Measurements from ENCODE around the gene KCNH2.

KCNH2 gene

DNA sequence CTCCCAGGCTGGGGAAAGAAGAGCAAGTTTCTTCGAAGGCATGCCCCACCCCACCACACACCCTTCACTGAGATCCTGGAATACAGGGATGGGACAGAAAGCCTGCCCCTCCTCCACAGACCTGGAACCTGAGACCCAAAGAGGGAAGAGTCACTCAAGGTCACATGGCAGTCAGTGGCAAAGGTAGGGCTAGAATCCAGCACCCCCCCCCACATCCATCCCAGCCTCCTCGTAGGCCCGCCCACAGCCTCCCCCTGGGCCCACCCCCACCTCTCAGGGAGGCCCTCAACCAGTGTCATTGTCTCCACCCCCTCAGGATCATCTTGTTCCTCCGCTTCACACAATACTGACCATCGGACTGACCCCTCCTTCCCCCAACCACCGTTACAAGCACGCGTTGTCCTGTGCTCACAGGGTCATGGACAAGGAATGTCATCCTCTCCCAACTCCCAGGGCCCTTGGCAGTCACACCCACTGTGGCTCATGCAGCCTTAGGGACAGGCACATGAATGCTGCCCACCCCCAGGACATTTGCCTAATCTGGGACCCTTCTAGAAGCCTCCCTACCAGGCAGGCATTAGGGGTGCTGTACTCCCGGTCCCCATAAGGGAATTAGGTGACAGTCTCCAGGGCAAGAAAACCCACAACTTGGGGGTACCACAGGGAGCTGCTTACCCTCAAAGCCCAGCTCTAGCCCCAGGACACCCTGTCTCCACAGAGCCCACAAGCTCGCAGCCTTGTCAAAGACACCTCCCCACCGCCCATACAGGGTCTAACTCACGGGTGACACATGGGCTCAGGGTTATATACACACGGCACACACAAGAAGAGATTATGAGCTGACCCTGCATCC, 1.4 kb downstream of the KCNH2 start:
- H3K9me3 Mint-ChIP-seq, result no peaks in the 10 kb centered on the region
- H3K27me3 Mint-ChIP-seq (ENCODE audit: low read depth, poor library complexity), result peaks cover 31% of the 10 kb centered on the region
- TF ChIP-seq, protein P1, sequence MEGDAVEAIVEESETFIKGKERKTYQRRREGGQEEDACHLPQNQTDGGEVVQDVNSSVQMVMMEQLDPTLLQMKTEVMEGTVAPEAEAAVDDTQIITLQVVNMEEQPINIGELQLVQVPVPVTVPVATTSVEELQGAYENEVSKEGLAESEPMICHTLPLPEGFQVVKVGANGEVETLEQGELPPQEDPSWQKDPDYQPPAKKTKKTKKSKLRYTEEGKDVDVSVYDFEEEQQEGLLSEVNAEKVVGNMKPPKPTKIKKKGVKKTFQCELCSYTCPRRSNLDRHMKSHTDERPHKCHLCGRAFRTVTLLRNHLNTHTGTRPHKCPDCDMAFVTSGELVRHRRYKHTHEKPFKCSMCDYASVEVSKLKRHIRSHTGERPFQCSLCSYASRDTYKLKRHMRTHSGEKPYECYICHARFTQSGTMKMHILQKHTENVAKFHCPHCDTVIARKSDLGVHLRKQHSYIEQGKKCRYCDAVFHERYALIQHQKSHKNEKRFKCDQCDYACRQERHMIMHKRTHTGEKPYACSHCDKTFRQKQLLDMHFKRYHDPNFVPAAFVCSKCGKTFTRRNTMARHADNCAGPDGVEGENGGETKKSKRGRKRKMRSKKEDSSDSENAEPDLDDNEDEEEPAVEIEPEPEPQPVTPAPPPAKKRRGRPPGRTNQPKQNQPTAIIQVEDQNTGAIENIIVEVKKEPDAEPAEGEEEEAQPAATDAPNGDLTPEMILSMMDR (IDR thresholded peaks at IDR 0.05), result no peak
- H3K4me3 Mint-ChIP-seq, result peak overlapping the region; percentile 92
- no peaks in the 10 kb centered on the region for H3K36me3 Mint-ChIP-seq (ENCODE audit: low read depth)
- DNase-seq, result peak; percentile 59
- peaks cover 76% of the 10 kb centered on the region for H3K4me1 Mint-ChIP-seq
- no peak overlapping the region for H3K27ac Mint-ChIP-seq

DNA sequence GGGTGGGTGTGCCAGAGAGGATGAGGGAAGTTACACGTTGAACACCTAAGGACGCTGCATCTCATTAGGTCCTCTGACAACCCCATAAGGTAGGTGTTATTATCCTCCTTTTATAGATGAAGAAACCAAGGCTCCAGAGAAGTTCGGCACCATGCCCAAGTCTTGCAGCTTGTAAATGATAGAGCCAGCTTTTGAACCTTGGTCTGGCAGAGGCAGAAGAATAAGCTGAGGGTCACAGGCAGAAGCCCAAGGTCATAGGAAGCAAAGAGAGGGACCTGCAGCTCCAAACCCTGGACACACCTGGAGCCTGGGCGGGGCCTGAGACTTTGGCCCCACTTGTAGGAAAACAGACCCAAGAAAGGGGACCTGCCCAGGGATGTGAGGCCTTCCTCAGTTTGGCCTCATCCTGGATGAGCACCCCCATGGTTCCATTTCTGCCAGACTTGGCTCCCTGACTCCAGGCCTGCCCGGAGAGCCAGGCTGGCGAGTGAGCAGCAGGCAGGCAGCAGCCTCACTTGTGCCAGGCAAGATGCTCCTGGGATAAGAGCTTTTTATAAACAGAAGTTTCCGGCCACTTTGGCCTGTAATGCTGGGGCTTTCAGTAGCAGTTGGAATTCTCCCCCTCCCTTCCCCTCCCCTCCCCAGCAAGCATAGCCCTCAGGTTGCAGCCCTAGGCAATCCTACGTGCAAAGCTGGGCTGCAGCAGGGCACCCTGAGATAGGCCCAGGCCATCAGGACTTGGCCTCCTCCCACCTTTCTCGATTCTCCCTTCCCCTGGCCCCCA, 2.4 kb downstream of the KCNH2 start:
- Mint-ChIP-seq H3K27ac (no peak overlapping the region), H3K27me3 (ENCODE audit: low read depth, poor library complexity) (peaks cover 22% of the 10 kb centered on the region), H3K36me3 (ENCODE audit: low read depth) (no peaks in the 10 kb centered on the region), H3K4me3 (peak overlapping the region; percentile 92), H3K4me1 (peaks cover 77% of the 10 kb centered on the region), H3K9me3 (no peaks in the 10 kb centered on the region)
- no peak for DNase-seq
- TF ChIP-seq, protein P1 (IDR thresholded peaks at IDR 0.05), result no peak

DNA sequence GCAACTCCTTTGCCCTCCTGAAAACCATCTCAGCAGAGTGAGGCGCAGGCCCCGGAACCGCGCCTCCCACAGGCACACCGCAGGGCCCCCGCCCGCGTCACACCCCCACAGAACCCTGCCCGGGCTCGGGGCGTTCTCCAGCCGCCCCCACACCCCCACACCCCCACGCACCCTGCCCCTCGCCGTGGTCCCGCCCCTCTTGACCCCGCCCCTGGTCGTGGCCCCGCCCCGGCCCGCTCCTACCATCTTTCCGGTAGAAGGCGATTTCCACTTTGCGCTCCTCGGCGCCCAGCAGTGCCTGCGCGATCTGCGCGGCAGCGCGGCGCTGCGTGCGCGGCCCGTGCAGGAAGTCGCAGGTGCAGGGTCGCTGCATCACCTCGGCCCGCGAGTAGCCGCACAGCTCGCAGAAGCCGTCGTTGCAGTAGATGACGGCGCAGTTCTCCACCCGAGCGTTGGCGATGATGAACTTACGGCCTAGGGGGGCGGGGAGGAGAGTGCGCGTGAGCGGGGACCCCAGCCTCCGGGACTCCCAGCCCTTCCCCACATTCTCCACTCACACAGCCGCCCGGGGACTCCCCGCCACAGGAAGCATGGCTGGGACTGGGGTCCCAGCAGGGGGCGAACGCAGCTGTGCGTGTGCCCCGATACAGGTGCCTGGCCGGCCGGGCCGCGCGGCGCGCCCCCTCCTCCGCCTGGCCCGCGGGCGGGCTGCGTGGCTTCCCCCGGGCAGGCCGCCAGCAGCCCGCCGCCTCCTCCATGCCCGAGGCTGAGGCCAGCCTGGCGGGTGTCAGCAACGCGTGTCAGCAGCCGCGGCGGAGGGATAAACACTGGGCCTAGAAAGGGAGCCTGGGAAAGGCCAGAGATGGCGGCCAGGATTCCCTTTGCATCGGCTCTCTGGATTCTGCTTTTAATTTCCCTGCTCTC, 3.4 kb downstream of the KCNH2 start:
- Mint-ChIP-seq H3K4me3 (peak overlapping the region; percentile 77), H3K9me3 (no peaks in the 10 kb centered on the region), H3K4me1 (peaks cover 77% of the 10 kb centered on the region), H3K36me3 (ENCODE audit: low read depth) (no peaks in the 10 kb centered on the region), H3K27ac (no peak overlapping the region), H3K27me3 (ENCODE audit: low read depth, poor library complexity) (peaks cover 24% of the 10 kb centered on the region)
- TF ChIP-seq, protein P1 (IDR thresholded peaks at IDR 0.05), result peak; percentile 23
- DNase-seq, result peak; percentile 74

DNA sequence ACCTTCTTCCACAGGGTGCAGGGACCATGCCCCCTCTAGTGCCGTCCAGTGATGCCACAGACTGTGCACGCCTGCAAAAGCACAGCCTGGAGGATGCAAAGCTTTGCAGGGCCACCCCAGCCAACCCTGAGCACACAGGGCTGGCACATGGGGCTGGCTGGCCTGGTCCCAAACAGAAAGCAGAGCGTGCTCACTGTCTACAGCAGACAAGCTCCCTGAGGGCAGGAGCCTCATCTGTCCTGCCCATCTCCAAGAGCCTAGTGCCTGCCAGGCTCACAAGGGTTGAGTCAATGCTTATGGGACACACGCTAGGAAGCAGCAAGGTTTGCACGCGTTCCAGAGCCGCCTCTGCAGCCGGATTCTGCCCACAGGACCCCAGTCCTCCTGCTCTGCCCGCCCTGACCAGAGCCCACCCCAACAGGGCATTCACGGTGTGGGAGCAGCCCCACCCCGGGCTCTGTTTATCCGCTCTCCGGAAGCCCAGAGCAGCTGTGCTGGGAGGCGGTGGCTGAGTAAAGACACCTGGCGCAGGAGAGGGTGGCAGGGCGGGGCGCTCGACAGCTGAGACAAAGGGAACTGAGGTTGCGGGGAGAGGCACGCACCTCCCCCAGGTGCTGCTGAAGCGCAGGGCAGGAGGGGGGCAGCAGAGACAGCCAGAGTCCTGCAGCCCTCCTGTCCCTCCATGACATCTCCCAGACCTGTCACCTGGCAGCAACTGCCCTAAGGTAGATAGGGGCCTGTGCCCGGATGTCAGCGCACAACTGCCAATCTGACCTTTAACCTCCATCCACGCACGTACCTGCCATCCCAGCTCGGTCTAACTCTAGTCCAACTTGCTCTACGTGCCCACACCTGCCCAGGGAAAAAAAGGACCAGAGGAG, 4.3 kb downstream of the KCNH2 start:
- H3K4me1 Mint-ChIP-seq, result peaks cover 76% of the 10 kb centered on the region
- H3K36me3 Mint-ChIP-seq (ENCODE audit: low read depth), result no peaks in the 10 kb centered on the region
- no peaks in the 10 kb centered on the region for H3K9me3 Mint-ChIP-seq
- peaks cover 22% of the 10 kb centered on the region for H3K27me3 Mint-ChIP-seq (ENCODE audit: low read depth, poor library complexity)
- H3K27ac Mint-ChIP-seq, result no peak overlapping the region
- TF ChIP-seq, protein P1 (IDR thresholded peaks at IDR 0.05), result no peak
- H3K4me3 Mint-ChIP-seq, result peak overlapping the region; percentile 77
- DNase-seq, result no peak

DNA sequence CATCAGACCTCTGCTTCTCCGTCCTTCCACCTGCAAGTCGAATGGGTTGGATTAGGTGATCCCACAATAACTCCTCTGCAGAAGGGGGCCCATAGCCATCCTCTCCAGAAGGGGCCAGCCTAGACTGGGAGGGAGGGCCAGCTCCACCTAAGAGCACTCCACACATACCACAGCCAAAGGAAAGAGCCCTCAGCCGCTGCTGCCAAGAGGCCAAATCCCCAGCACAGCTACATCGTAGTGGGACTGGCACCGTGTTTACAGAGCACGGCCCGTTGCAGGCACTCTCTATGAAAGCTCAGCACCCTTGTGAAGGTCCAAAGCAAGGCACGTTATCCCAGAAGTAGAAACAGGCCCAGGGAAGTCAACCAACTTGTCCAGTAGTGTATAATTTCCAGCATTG, 5.4 kb downstream of the KCNH2 start:
- Mint-ChIP-seq H3K9me3 (no peaks in the 10 kb centered on the region), H3K4me1 (peaks cover 82% of the 10 kb centered on the region), H3K27ac (no peak overlapping the region), H3K4me3 (no peak overlapping the region), H3K36me3 (ENCODE audit: low read depth) (no peaks in the 10 kb centered on the region), H3K27me3 (ENCODE audit: low read depth, poor library complexity) (peaks cover 19% of the 10 kb centered on the region)
- TF ChIP-seq, protein P1 (IDR thresholded peaks at IDR 0.05), result no peak
- DNase-seq, result no peak

Measured in nephron progenitor cell (in vitro differentiated cells).